ENCODE results near the gene MDN1. TPM values are rescaled to one million over a fixed set of nuclear protein-coding genes. Genes with fewer than 3 reads are reported as not detected.

Gene MDN1
- total and polyA plus RNA-seq, 2 of the 13 experiments (the other 11 are each of a cell fraction or from before 2014, with no cell fraction given), result 18.8 to 52.9 TPM

DNA sequence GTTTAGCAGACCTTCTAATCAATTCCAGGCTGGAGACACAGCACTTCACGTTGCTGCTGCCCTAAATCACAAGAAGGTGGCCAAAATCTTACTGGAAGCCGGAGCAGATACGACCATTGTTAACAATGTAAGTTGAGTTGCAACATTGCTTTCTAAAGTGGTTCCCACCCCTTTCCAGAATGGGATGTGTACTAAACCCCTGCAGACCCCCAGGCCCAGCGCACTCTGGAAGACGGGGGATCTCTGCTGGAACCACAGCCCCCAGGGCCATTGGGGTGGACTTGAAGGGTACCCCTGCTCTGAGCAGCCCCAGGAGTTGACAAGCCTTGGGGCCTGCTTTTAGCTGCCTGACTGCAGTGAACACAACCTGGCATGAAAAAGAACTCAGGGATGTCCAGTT lies 203.1 kb downstream of the MDN1 start:
- no peak for FAIRE-seq
- H3K79me2 ChIP-seq (ENCODE audit: insufficient read depth, low read length), result no peaks in the 10 kb centered on the region
- no peaks in the 10 kb centered on the region for H3K9me3 ChIP-seq (ENCODE audit: low read length)
- CTCF ChIA-PET (ENCODE audit: low intra/inter-chr PET ratio, low total read pairs), result no interaction called here
- no peaks in the 10 kb centered on the region for H3K4me1 ChIP-seq (ENCODE audit: insufficient read depth, low read length)
- no peak overlapping the region for H2AFZ ChIP-seq (ENCODE audit: low read length)
- no peak for ATAC-seq
- H3K27ac ChIP-seq (ENCODE audit: extremely low read length, insufficient read depth, low read length), result no peak overlapping the region
- peaks cover 0 to 6% of the 10 kb centered on the region in 2 experiments; a peak in 1 of 5 replicates for H3K27me3 ChIP-seq (ENCODE audit: control insufficient read depth in 1 of 2, insufficient read depth in 2 of 2, low read length in 2 of 2)
- intact Hi-C loops (cut with micrococcal nuclease; ENCODE audit: unreplicated experiment), result no loop called here
- no peak overlapping the region for H3K9ac ChIP-seq (ENCODE audit: insufficient read depth, low read depth, low read length)
- no peak overlapping the region for H3K4me3 ChIP-seq (replicated peaks in 1 of 3; ENCODE audit: insufficient read depth in 1 of 3, low read depth in 2 of 3, low read length in 3 of 3)
- DNase-seq (ENCODE audit: low spot score), result no peak
- H3K4me2 ChIP-seq (ENCODE audit: low read depth, low read length), result no peak overlapping the region
- H4K20me1 ChIP-seq (ENCODE audit: insufficient read depth, low read length), result no peaks in the 10 kb centered on the region
- WGBS (ENCODE audit: low lambda C conversion rate), result 0% methylated on average over 1 of the region's 5 CpGs
- no peaks in the 10 kb centered on the region for H3K36me3 ChIP-seq (replicated peaks in 1 of 2; ENCODE audit: control insufficient read depth in 1 of 2, insufficient read depth in 2 of 2, low read length in 2 of 2)
- no TSS peak for BruUV-seq (replicated peaks)
- in situ Hi-C loops (cut with HindIII; ENCODE audit: extremely low pct_ligation_motif_present, low pct_unique_long_range_greater_than_20kb), result no loop called here
- POLR2A ChIA-PET, result no interaction called here
- TF ChIP-seq MAFG (CRISPR knock-in tag; IDR thresholded peaks at IDR 0.05) (no peak), TEAD2 (CRISPR knock-in tag; IDR thresholded peaks at IDR 0.05) (no peak), ZNF709 (CRISPR knock-in tag; IDR thresholded peaks at IDR 0.05) (no peak), ATF7-NPFF (CRISPR knock-in tag; IDR thresholded peaks at IDR 0.05; ENCODE audit: low read depth) (no peak), ZNF138 (CRISPR knock-in tag; IDR thresholded peaks at IDR 0.05; ENCODE audit: low read depth) (no peak), REL (CRISPR knock-in tag; conservative IDR thresholded peaks at IDR 0.05) (no peak), PCBP2 (optimal IDR thresholded peaks at IDR 0.05; ENCODE audit: low read depth, low read length, poor library complexity, severe bottlenecking) (no peak), ZNF878 (CRISPR knock-in tag; IDR thresholded peaks at IDR 0.05) (no peak), ZNF816 (CRISPR knock-in tag; IDR thresholded peaks at IDR 0.05; ENCODE audit: borderline replicate concordance) (no peak), U2AF1 (optimal IDR thresholded peaks at IDR 0.05; ENCODE audit: low read depth, low read length) (no peak), YY1 (IDR thresholded peaks at IDR 0.05; ENCODE audit: insufficient read depth, insufficient replicate concordance, low read depth, low read length) (no peak), ZNF550 (CRISPR knock-in tag; IDR thresholded peaks at IDR 0.05; ENCODE audit: borderline replicate concordance) (no peak), CREB1 (IDR thresholded peaks at IDR 0.05) (no peak), CREB1 (CRISPR knock-in tag; IDR thresholded peaks at IDR 0.05) (no peak)
- TF ChIP-seq, protein P1, sequence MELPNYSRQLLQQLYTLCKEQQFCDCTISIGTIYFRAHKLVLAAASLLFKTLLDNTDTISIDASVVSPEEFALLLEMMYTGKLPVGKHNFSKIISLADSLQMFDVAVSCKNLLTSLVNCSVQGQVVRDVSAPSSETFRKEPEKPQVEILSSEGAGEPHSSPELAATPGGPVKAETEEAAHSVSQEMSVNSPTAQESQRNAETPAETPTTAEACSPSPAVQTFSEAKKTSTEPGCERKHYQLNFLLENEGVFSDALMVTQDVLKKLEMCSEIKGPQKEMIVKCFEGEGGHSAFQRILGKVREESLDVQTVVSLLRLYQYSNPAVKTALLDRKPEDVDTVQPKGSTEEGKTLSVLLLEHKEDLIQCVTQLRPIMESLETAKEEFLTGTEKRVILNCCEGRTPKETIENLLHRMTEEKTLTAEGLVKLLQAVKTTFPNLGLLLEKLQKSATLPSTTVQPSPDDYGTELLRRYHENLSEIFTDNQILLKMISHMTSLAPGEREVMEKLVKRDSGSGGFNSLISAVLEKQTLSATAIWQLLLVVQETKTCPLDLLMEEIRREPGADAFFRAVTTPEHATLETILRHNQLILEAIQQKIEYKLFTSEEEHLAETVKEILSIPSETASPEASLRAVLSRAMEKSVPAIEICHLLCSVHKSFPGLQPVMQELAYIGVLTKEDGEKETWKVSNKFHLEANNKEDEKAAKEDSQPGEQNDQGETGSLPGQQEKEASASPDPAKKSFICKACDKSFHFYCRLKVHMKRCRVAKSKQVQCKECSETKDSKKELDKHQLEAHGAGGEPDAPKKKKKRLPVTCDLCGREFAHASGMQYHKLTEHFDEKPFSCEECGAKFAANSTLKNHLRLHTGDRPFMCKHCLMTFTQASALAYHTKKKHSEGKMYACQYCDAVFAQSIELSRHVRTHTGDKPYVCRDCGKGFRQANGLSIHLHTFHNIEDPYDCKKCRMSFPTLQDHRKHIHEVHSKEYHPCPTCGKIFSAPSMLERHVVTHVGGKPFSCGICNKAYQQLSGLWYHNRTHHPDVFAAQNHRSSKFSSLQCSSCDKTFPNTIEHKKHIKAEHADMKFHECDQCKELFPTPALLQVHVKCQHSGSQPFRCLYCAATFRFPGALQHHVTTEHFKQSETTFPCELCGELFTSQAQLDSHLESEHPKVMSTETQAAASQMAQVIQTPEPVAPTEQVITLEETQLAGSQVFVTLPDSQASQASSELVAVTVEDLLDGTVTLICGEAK (IDR thresholded peaks at IDR 0.05), result no peak
- TF ChIP-seq, protein P1 (CRISPR knock-in tag; IDR thresholded peaks at IDR 0.05), result no peak
- TF ChIP-seq, protein P2, sequence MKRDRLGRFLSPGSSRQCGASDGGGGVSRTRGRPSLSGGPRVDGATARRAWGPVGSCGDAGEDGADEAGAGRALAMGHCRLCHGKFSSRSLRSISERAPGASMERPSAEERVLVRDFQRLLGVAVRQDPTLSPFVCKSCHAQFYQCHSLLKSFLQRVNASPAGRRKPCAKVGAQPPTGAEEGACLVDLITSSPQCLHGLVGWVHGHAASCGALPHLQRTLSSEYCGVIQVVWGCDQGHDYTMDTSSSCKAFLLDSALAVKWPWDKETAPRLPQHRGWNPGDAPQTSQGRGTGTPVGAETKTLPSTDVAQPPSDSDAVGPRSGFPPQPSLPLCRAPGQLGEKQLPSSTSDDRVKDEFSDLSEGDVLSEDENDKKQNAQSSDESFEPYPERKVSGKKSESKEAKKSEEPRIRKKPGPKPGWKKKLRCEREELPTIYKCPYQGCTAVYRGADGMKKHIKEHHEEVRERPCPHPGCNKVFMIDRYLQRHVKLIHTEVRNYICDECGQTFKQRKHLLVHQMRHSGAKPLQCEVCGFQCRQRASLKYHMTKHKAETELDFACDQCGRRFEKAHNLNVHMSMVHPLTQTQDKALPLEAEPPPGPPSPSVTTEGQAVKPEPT (CRISPR knock-in tag; IDR thresholded peaks at IDR 0.05; ENCODE audit: low read depth), result no peak

Measured in HepG2 (cell line).